ENCODE measurements around the gene TXN2.
"Not testable (repeated sequence)": the region's sequence is repeated elsewhere in the genome, so short reads cannot be mapped to it uniquely, and the experiment has no call there.

The TXN2 gene

DNA sequence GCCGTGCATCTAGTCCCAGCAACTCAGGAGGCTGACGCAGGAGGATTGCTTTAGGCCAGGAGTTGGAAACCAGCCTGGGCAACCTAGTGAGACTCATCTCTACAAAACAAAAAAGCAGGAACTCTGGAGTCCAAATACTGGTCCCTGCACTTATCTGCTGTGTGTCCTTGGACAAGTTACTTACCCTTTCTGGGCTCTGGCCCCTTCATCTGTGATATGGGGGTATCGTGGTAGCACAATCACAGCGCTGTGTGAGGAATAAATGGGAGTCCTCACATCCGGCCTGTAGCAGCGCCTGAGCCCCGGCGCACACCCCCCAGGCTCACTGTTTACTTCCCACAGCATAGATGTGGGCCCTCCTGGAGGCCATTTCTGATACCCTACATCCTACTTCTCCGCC is 49.5 kb downstream of the TXN2 start:
- DNase-seq (ENCODE audit: low read depth) = no peak

DNA sequence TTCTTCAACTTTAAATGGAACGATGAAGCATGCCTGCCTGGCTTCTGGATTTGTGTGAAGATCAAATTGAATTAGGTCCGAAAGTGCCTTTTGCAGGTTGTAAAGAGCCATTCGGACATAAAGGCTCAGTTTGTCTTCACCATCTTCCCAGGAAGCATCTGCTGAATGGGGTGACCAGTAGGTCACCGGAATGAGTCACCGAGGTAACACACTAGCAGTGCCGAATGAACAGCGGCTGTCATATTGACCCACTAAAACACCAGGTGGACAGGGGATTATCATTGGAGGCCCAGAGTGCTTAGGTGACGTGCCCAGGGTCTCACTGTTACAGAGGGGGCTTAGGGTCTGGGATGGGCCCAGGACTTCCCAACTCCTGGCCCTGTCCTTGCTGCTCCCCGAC is 50.6 kb downstream of the TXN2 start:
- DNase-seq (ENCODE audit: low read depth) = no peak

DNA sequence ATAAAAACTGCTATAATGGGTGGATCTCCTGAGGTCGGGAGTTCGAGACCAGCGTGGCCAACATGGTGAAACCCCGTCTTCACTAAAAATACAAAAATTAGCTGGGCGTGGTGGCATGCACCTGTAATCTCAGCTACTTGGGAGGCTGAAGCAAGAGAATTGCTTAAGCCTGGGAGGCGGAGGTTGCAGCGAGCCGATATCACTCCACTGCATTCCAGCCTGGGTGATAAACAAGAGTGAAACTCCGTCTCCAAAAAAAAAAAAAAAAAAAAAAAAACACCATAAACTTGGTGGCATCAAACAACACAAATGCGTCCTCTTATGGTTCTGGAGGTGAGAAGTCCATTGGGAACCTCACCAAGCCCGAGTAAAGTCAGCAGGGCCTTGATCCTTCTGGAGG is 53.5 kb downstream of the TXN2 start:
- DNase-seq (ENCODE audit: low read depth) = not testable (repeated sequence)

DNA sequence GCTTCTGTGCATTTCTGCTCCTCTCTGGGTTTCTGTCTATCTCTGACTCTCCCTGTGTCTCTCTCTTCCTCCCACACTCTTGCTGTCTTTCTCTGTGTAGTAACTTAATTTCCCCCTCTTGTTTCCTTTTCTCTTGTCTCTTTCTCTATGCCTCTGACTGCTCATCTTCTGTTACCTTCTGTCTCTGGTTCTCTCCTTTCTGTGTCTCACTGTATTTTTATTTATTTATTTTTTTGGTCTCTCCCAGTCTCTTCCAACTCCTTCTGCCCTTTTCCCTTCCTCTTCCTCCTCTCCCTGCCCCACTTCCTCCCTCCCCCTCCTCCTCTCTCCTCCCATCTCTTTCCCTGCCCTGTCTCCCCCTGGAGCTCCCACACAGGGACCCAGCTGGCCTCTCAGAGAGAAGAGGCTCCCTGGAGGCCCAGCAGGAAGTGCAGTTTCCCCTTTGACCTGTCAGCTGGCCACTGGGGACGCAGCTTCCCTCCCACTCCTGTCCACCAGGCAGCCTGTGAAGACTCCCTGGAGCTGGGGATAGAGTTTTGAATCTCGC is 55.4 kb downstream of the TXN2 start:
- DNase-seq (ENCODE audit: low read depth) = no peak

DNA sequence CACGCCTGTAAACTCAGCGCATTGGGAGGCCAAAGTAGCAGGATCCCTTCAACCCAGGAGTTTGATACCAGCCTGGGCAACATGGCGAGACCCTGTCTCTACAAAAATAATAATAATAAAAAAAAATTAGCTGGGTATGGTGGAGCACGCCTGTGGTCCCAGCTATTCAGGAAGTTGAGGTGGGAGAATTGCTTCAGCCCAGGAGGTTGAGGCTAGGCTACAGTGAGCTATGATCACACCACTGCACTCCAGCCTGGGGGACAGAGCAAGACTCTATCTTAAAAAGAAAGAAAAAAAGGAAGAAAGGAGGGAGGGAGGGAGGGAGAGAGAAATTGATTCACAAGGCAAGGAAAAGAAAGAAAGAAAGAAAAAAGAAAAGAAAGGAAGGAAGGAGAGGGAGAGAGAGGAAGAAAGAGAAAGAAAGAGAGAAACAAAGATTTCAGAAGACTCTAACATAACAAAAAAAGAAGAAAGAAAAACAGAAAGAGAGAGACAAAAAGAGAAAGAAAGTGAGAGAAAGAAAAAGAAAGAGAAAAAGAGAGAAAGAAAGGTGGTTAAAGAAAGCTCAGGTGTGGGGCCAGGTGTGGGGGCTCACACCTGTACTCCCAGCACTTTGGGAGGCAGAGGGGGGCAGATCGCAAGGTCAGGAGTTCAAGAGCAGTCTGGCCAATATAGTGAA is 56.4 kb downstream of the TXN2 start:
- DNase-seq (ENCODE audit: low read depth) = no peak

DNA sequence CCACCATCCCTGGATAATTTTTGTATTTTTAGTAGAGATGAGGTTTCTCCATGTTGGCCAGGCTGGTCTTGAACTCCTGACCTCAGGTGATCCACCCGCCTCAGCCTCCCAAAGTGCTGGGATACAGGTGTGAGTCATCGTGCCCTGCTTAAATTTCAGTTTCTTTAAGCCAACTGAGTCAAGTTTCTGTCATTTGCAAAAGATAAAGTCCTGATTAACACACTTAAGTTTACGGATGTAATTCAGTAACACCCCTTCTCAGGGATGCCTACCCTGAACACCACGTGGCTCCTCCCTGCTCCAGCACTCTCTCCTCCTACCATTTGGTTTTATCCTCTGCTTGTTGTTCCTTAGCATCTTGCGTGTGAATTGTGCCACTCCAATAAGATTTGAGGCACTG is 57.0 kb downstream of the TXN2 start:
- DNase-seq (ENCODE audit: low read depth) = not testable (repeated sequence)

DNA sequence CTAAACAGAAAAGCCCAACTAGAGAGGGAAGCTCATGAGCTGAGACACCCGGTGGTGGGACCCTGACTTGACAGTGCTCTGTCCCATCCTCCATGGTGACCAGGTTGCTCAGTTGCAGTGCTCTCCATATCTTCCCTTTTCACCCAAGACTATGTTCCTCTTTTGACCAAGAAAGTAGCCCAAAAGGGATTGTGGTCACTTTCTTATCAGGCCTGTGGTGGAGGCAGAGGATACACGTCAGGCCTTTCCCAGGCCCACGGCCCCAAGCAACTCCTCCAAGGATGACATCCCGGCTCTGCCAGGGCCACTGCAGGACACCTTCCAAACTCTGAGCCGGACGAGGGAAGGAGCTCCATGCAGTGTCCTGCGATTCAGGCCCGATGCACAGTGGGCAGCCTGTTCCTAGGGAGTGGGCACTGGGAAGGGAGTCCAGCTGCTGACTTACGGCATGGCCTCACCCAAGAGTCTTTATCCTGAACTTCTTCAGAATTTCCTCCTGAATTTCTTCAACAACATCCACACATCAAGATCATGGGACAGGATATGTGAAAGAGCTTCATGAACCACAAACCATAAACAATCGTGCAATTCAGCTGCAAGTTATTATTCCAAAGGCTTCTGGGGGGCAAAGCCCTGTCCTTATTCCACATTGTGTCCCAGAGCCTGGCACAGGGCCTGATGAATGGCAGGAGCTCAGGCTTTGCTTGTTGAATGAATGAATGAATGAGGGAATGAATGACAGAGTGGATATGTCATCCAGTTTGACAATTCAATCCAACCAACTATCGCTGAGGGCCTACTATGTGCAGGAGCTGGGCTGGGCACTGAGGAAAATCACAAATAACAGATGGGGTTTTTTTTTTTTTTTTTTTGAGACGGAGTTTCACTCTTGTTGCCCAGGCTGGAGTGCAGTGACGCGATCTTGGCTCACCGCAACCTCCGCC is 57.7 kb downstream of the TXN2 start:
- no peak for DNase-seq (ENCODE audit: low read depth)

DNA sequence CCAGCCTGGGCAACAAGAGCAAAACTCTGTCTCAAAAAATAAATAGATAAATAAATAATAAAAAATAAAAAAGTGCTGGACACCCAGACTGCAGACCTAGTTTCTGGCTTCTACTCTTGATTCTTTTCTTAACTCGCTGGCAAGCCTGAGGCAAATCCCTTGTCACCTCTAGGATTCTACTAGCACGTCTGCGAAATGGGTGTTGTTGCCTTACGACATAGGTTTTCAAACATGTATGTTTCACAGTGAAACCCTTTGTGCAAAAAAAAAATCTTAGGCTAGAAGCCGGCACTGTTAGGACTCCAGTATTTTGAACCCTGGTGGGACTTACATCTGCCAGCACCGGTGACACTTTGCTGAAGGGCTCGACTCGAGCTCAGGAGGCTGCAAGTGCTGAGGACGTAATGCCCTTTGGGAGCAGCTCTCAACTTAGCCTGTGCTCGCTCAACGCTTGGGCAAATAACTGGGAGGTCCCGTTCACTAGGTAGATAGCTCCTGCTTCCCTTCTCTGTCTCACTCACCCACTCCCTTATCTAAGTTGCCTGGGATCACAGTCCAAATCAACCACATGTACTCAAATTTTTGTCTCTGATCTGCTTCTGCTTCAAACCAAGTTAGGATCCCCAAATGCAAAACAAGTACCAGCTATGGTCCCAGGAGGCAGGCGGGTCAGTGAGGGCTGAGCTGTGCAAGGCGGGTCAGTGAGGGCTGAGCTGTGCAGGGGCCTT is 59.0 kb downstream of the TXN2 start:
- no peak for DNase-seq (ENCODE audit: low read depth)

DNA sequence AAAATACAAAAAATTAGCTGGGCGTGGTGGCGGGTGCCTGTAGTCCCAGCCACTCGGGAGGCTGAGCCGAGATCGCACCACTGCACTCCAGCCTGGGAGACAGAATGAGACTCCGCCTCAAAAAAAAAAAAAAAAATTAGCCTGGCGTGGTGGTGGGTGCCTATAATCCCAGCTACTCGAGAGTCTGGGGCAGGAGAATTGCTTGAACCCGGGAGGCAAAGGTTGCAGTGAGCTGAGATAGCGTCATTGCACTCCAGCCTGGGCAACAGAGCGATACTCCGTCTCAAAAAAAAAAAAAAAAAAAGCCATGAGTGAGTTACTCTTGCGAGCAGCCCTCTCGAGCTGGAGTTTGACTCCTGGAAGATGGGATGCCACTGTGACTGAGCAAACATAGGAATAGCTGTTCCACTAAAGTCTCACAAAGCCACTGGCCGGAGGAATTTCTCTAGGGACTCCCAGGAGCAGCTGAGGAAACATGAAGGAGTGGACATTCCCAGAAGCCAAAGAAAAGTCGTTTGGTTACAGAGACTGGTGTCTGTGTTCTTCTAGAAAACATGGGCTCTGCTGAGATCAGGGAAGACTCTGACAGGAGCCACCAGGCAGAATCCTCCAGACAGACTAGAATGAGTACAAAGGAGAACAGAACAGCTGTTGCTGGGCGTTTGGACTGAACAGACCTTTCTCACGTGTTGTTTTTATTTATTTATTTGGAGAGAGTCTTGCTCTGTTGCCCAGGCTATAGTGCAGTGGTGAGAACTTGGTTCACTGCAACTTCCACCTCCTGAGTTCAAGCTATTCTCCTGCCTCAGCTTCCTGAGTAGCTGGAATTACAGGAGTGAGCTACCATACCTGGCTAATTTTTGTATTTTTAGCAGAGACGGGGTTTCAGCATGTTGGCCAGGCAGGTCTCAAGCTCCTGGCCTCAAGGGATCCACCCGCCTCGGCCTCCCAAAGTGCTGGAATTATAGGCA is 61.2 kb downstream of the TXN2 start:
- DNase-seq (ENCODE audit: low read depth) = no peak

DNA sequence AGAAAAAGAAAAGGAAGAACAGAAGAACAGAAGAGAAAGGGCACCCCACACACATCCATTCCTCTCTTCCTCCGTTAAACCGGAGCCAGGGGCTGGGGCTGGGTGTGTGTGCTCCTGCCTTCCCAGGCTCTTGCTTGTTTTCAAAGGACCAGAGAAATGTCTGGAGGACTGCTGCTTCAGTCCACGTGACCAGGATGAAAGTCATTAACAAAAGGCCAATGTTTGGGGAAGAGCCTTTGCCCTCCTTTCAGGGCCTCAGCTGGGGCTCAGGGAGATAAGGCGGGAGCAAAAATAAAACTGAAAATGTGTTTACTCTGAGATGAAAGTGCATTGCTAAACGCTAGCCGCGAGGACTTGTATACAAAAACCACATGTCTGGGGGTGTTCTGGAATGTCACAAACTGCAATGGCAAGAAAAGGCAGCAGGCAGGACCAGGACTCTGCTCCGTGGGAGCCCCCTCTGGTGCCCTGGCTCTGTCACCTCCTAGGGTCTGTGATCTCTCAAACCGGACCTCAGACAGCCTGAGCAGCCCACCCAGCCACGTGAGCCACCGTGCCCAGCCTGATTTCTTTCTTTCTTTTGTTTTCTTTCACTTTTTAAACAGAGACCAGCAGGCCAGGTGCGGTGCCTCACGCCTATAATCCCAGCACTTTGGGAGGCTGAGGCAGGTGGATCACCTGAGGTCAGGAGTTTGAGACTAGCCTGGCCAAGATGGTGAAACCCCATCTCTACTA is 62.1 kb downstream of the TXN2 start:
- no peak for DNase-seq (ENCODE audit: low read depth)

DNA sequence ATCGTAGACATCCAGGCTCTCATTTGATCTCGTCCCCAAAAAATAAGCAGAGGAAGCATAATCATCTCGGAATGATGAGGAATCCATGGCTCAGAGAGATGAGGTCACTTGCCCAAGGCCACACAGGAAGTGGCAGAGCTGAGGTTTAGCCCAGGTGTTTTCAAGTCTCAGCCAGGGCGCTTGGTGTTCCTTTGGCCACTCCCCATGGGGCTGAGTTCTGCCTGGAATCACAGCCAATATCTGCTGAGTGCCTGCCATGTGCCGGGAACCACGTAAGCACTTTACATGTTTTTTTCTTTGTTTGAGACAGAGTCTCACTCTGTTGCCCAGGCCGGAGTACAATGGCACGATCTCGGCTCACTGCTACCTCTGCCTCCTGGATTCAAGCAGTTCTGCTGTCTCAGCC is 64.2 kb downstream of the TXN2 start:
- no peak for DNase-seq (ENCODE audit: low read depth)

All from stimulated activated CD8-positive, alpha-beta memory T cell treated with anti-CD3 and anti-CD28 coated beads, Interleukin-12 subunit alpha, Interleukin-12 subunit beta, amount 100 ng/mL, for 1 hour (primary cell).